Subcutaneous abdominal adipose tissue (tissue), 5 donors: ENCODE results near the gene ATAD2B.
A peak's percentile ranks its signal among the peaks of the same experiment; 100 is the strongest.

ENCODE experiments used
- H3K27ac ChIP-seq: one replicate; pipeline ENCODE4 v1.7.0; 2013; ENCODE audit warnings: low read depth, mild to moderate bottlenecking, inconsistent platforms, low read length, moderate library complexity
- H3K27me3 ChIP-seq, 5 donors: one replicate each; pipeline ENCODE4 v1.7.0; 2013; ENCODE audit warnings: low read length in 5 of 5, inconsistent platforms in 1 of 5; ENCODE audit not compliant: control insufficient read depth in 5 of 5, insufficient read depth in 4 of 5
- H3K36me3 ChIP-seq, 5 donors: one replicate each; pipeline ENCODE4 v1.7.0; 2013; ENCODE audit warnings: low read length in 5 of 5; ENCODE audit not compliant: control insufficient read depth in 5 of 5, insufficient read depth in 5 of 5
- H3K4me1 ChIP-seq, 5 donors: one replicate each; pipeline ENCODE4 v1.7.0; 2013; ENCODE audit warnings: low read length in 5 of 5, mild to moderate bottlenecking in 3 of 5, moderate library complexity in 1 of 5; ENCODE audit not compliant: control insufficient read depth in 5 of 5, insufficient read depth in 5 of 5
- H3K4me3 ChIP-seq, 5 donors: one replicate each; pipeline ENCODE4 v1.7.0; 2013; ENCODE audit warnings: low read length in 5 of 5, low read depth in 1 of 5
- H3K9ac ChIP-seq, 5 donors: one replicate each; pipeline ENCODE4 v1.7.0; 2013; ENCODE audit warnings: low read length in 5 of 5, mild to moderate bottlenecking in 4 of 5, moderate library complexity in 3 of 5
- H3K9me3 ChIP-seq, 5 donors: one replicate each; pipeline ENCODE4 v1.7.0; 2013; ENCODE audit warnings: low read length in 5 of 5; ENCODE audit not compliant: control insufficient read depth in 5 of 5
- donor health status: healthy.
- donor health status: healthy.
- donor health status: healthy.
- donor health status: healthy.
- donor health status: healthy.

ATAD2B gene

DNA sequence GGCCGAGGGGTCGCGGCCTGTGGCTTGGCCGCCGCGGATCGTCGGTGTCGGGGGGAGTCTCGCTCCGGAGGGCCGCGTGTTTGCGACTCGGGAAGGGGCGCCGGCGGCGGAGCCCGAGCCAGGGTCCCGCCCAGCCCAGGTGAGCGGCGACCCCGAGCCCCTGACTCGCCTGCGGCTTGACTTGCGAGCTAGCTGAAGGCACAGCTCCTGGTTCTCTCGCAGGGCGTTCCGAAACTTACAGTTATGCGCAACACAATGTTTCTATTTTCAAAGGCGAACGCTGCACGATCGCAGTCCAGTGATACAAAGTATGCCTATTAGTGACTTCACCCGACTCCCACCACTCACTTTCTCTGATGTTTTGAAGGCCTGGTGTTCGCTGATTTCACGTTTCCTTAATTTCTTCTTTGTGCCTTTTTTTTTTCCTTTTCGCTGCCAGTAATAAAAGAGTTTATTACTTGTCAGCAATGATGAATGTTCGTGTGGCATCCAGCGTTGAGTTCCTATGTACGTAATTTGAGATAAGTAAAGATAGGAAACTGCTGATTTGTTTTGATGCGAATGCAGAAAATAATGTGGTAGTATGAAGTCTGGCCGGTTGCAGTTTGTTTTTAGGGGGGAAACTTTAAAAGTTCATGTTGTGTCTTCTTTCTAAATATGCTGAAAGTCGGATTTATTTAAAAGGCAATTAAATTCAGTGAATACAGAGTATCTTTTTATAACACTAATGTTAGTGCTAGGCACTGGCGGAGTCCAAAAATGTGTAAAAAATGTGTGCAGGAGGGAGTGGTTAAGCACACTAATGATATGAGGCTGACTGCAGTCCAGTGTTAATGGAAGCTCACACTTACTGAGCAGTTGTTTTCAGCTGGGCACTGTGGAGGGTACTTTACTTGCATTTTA is 14.0 kb upstream of the ATAD2B start:
- no peaks in the 10 kb centered on the region for H3K36me3 ChIP-seq
- H3K4me3 ChIP-seq, result peak overlapping the region; percentile 87 to 94 (median 91)
- no peaks in the 10 kb centered on the region for H3K9me3 ChIP-seq
- peak overlapping the region; percentile 62 for H3K27ac ChIP-seq
- peaks cover 2 to 33% (median 33%) of the 10 kb centered on the region in 5 donors for H3K4me1 ChIP-seq
- H3K27me3 ChIP-seq, result no peaks in the 10 kb centered on the region
- peak overlapping the region; percentile 79 to 90 (median 85) for H3K9ac ChIP-seq

DNA sequence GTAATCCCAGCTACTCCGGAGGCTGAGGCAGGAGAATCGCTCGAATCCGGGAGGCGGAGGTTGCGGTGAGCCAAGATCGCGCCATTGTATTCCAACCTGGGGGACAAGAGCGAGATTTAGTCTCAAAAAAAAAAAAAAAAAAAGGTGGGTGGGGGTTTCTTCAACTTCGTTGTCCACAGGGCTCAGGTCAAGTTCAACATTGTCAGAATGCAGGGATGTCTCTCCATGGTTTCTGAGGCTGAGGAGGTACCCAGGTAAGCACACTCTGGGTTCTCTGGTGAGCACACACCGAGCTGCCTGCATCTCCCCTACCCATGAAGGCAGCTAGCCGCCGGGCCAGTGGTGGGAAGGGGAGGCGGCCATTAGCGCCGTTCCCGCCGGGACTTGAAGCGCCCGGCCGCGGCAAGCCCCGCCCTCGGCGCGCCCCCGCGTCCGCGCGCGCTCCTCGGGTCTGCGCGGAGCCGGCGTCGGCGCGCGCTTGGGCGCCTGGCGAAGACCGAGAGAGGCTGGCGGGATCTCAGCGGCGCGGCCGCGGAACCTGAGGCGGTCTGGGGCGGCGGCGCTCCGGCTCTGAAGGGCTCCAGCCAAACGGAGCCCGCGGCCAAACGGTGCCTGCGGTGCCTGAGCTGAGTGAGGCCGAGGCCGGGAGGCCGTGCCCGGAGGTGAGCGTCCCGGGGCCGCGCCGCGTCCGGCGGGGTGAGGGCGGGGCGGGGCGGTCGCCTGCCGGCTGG is 13.2 kb upstream of the ATAD2B start, which contains the start of gene UBXN2A:
Gene UBXN2A (plus strand): TSS at position 477 of the 731 bp plus-strand sequence. CDS start 17,852 bp downstream, outside the sequence.
- peaks cover 2 to 33% (median 33%) of the 10 kb centered on the region in 5 donors for H3K4me1 ChIP-seq
- H3K36me3 ChIP-seq, result no peaks in the 10 kb centered on the region
- no peaks in the 10 kb centered on the region for H3K9me3 ChIP-seq
- H3K27me3 ChIP-seq, result no peaks in the 10 kb centered on the region
- H3K27ac ChIP-seq, result peak within 1 kb of the TSS; percentile 62
- peak within 1 kb of the TSS; percentile 79 to 90 (median 85) for H3K9ac ChIP-seq
- H3K4me3 ChIP-seq, result peak within 1 kb of the TSS; percentile 87 to 94 (median 91)

DNA sequence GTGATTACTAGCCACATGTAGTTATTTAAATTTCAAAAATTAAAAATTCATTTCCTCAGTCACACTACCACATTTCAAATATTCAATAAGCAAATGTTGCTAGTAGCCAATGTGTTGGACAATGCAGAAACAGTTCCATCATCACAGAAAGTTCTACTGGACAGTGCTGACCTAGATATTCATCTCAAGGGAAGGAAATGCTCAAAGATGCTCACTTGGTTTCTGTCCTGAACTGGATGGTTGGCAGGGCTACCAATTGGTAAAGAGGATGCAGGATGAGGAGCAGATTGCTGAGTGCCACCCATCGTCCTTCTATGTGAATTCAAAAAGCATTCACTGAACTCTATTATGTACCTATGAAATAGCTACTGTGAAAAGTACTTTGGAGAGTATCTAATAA is 7.3 kb upstream of the ATAD2B start:
- Histone ChIP-seq H3K36me3 (peaks cover 0 to 4% (median 0%) of the 10 kb centered on the region in 5 donors), H3K9ac (no peak overlapping the region), H3K4me3 (no peak overlapping the region), H3K9me3 (no peaks in the 10 kb centered on the region), H3K27me3 (no peaks in the 10 kb centered on the region), H3K27ac (no peak overlapping the region), H3K4me1 (peaks cover 0 to 6% (median 4%) of the 10 kb centered on the region in 5 donors)

DNA sequence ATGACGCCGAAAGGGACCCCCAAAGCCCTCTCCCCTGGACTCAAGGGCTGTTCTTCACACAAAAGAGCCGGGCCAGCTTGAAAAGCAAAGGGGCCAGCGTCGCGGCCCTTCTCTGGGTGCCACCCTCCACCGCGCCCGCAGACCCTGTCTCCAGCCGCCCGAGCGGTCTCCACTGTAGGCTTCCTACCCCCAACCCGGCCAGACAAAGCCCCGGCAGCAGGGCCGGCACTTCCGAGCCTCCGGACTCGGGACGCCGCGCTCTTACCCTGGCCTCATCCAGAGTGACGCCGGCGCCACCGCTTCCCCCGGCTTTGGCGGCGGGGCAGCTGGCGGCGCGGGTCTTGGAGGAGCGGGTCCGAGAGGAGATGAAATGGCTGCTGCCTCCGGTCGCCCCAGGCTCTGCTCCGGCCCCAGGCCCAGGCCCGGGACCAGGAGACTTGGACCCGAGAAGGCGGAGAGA is 603 bp downstream of the ATAD2B start:
- H3K36me3 ChIP-seq, result peaks cover 0 to 2% (median 0%) of the 10 kb centered on the region in 5 donors
- H3K9me3 ChIP-seq, result no peaks in the 10 kb centered on the region
- peak overlapping the region; percentile 78 to 99 (median 91) for H3K4me3 ChIP-seq
- H3K4me1 ChIP-seq, result peaks cover 0 to 30% (median 24%) of the 10 kb centered on the region in 5 donors
- no peaks in the 10 kb centered on the region for H3K27me3 ChIP-seq
- peak overlapping the region; percentile 73 to 99 (median 99) for H3K9ac ChIP-seq
- peak overlapping the region; percentile 99 for H3K27ac ChIP-seq

DNA sequence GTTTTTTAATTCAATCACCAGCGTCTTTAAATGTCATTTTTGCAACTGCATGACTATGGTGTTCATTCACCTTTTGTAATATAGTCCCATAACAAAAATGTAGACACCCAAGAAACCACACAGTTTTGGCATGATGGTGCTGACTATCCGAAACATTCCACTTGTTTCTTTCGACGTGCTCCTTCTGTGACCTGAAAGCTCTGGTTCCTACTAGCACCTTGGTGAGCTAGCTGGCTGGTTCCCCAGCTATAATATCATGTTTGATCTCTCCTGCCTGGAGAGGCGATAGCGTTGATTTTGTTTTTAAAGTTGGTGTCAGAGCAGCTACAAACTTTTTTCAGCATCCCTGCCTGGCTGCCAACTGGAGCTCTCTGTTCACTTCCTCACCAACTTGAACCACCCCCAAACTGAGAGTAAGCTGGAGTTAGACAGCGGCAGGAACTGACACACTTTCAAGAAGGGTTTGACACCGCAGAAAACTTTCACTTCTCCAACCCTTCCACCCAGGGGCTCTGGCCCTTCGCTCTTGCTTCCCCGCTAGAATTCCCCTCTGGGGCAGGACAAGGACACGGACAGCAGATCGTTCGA is 1.1 kb downstream of the ATAD2B start:
- Histone ChIP-seq H3K36me3 (no peaks in the 10 kb centered on the region), H3K27ac (peak overlapping the region; percentile 99), H3K4me1 (peaks cover 0 to 30% (median 24%) of the 10 kb centered on the region in 5 donors), H3K27me3 (no peaks in the 10 kb centered on the region), H3K9me3 (no peaks in the 10 kb centered on the region), H3K4me3 (peak overlapping the region; percentile 78 to 99 (median 91)), H3K9ac (peak overlapping the region; percentile 73 to 99 (median 99))

DNA sequence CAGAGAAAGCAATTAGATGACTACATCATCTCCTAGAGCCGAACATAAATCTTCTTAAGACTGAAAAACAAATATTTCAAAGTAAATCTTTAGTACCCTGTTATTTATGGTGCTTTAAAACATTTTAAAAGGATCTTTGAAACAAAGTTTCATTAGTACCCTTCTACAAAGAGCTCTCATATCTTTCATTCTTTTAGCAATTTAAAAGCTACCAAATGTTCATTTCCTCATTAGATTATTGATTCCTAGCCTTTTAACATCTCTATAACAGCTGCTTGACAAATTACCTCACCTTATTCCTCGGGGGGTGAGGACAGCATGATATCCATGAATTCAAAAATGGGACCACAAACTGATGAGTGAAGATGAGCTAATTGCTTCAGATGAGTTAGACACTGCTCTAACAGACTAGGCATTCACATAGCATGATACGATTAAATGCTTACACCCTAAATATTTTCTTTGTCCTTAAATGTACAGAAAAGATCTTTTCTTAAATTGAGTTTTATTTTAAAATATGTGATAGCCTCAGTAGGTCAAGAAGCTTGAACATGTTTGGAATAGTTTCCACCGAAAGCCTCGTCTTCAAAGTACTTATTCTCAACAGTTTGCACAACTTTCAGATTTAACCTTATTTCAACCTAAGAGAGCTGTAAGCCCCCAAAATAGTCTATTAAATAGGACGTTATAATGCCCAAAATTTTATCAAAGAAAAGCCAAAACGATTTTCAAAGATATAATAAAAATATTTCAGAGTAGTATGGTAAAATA is 2.1 kb downstream of the ATAD2B start:
- peak overlapping the region; percentile 99 for H3K27ac ChIP-seq
- peak overlapping the region in 3 of 5 donors; percentile 98 to 99 (median 99) for H3K9ac ChIP-seq
- H3K9me3 ChIP-seq, result no peaks in the 10 kb centered on the region
- no peaks in the 10 kb centered on the region for H3K27me3 ChIP-seq
- peak overlapping the region in 4 of 5 donors; percentile 78 to 92 (median 90) for H3K4me3 ChIP-seq
- no peaks in the 10 kb centered on the region for H3K36me3 ChIP-seq
- H3K4me1 ChIP-seq, result peaks cover 0 to 30% (median 24%) of the 10 kb centered on the region in 5 donors

DNA sequence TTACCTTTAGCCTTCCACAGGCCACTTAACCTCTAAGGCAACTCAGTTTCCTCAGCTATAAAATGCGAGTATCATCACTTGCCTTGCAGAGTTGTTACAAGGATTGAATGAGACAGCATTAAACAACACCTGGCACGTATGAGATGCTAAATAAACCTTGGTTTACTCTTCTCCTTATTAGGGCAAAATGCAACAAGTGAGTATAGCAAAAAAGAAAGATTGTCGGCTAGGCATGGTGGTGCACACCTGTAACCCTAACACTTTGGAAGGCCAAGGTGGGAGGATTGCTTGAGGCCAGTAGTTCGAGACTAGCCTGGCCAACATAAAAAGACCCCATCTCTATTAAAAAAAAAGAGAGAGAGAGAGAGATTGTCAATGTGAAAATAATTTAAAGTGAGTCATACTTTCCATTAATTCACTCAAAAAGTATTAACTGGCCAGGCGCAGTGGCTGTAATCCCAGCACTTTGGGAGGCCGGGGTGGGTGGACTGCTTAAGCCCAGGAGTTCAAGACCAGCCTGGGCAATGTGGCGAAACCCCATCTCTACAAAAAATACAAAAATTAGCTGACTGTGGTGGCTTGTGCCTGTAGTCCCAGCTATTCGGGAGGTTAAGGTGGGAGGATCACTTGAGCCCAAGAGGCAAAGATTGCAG is 8.0 kb downstream of the ATAD2B start:
- H3K9me3 ChIP-seq, result no peaks in the 10 kb centered on the region
- H3K4me1 ChIP-seq, result peaks cover 0 to 14% (median 12%) of the 10 kb centered on the region in 5 donors
- no peak overlapping the region for H3K9ac ChIP-seq
- no peaks in the 10 kb centered on the region for H3K36me3 ChIP-seq
- H3K27me3 ChIP-seq, result no peaks in the 10 kb centered on the region
- no peak overlapping the region for H3K27ac ChIP-seq
- no peak overlapping the region for H3K4me3 ChIP-seq

DNA sequence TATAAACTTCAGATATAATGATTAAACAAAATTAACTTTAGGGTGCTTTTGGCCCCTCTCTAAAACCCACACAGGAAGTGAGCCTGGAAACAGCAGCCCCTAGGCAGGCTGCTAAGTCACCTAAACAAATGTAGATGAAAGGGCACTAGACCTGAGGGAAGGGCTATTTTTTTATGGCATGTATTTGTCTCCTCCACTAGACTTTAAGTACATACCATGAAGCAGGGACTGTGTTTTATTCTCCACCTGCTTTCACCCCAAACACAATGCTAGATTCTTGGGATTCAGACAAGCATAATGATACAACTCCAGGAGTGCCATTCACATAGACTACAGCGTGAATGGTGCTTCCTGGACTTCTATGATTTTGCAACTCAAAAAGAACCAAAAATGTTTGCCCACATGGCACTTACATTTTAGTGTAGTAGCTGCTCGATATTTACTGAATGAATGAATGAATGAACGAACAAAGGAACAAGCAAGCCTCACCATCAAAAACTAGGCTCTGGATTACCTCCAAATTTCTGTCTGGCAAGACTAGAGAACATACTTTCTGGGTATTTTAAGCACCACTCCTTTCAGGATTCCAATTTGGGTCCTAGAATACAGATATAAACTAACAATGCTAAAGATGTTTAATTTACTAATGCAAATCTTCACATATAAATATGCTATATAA is 10.1 kb downstream of the ATAD2B start:
- no peak overlapping the region for H3K4me3 ChIP-seq
- peaks cover 0 to 15% (median 12%) of the 10 kb centered on the region in 5 donors for H3K4me1 ChIP-seq
- H3K36me3 ChIP-seq, result no peaks in the 10 kb centered on the region
- no peaks in the 10 kb centered on the region for H3K9me3 ChIP-seq
- H3K9ac ChIP-seq, result no peak overlapping the region
- H3K27ac ChIP-seq, result no peak overlapping the region
- no peaks in the 10 kb centered on the region for H3K27me3 ChIP-seq
